ENCODE measurements around the gene NANP. TPM values are rescaled to one million over a fixed set of nuclear protein-coding genes. Genes with fewer than 3 reads are reported as not detected.
"Not testable (repeated sequence)": the region's sequence is repeated elsewhere in the genome, so short reads cannot be mapped to it uniquely, and the experiment has no call there.

The NANP gene
- polyA plus RNA-seq, 3 donors from 2014 or later = 2.4 to 4.9 (median 2.5) TPM

DNA sequence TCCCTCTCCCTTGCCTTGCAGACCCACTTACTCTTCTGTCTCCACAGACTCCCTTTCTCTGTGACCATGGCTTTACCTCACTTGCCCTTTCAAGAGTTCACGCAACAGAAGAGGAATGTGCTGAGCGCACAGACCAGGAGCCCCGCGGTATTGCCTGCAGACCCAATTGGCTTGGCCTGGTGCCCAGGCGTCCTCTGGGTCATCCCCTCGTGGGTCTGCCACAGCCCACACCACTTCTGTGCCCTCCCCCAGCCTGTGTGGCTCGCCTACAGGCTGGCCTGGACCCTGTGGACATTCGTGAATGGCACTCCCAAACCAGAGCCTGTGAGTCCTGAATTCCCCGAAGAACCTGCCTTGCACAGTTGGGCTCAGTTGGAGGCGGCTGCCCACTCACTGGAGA is 23.2 kb downstream of the NANP start:
- no peak for DNase-seq
- no peak overlapping the region for H3K27ac Mint-ChIP-seq
- peaks cover 2 to 7% (median 3%) of the 10 kb centered on the region in 3 donors for H3K27me3 Mint-ChIP-seq (ENCODE audit: low read depth in 3 of 3)
- H3K4me1 Mint-ChIP-seq = no peaks in the 10 kb centered on the region
- H3K9me3 Mint-ChIP-seq = no peaks in the 10 kb centered on the region
- H3K4me3 Mint-ChIP-seq = no peak overlapping the region
- H3K36me3 Mint-ChIP-seq = peaks cover 0 to 3% (median 0%) of the 10 kb centered on the region in 3 donors

GRCh38 chr20:25592135-25592852 is 31.5 kb downstream of the NANP start:
- DNase-seq = no peak
- no peaks in the 10 kb centered on the region for H3K4me1 Mint-ChIP-seq
- H3K9me3 Mint-ChIP-seq = no peaks in the 10 kb centered on the region
- no peaks in the 10 kb centered on the region for H3K36me3 Mint-ChIP-seq
- H3K27ac Mint-ChIP-seq = no peak overlapping the region
- peaks cover 0 to 8% (median 0%) of the 10 kb centered on the region in 3 donors for H3K27me3 Mint-ChIP-seq (ENCODE audit: low read depth in 3 of 3)
- no peak overlapping the region for H3K4me3 Mint-ChIP-seq

DNA sequence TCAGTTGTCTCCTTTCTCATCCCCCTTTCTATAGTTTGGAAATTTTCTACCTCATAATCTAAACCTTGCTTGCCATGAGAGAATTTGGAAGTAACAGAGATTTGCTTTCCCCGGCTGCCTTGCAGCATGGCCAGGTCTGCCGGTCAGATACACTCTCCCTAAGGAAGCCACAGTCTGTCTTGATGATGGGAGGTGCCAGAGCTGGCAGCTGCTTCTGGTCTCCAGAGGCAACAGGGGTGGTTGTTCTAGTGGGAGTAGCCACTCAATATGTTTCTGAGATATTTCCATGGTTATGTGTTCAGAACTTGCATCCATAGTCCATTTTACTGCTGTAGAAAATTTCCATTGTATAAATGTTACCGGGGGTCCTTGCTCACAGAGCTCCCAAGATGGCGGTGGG is 33.0 kb downstream of the NANP start:
- not testable (repeated sequence) for H3K27me3 Mint-ChIP-seq (ENCODE audit: low read depth in 3 of 3); H3K27ac Mint-ChIP-seq; DNase-seq; H3K4me1 Mint-ChIP-seq; H3K4me3 Mint-ChIP-seq; H3K9me3 Mint-ChIP-seq; H3K36me3 Mint-ChIP-seq

DNA sequence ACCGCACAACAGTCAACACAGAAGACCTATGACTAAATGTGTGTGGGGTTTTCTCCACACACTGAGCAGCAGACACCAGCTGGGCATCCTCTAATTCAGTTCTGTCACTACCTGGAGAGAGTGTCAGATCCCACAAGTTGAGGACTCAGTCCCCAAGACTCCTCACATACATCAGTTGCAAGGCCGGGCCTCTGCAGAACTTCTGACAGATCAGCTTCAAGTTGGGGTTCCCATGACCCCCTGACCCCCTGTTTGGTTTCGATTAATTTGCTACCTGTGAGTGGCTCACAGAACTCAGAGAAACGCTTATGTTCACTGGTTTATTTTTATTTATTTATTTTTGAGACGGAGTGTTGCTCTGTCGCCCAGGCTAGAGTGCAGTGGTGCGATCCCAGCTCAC is 35.3 kb downstream of the NANP start:
- no peak overlapping the region for H3K4me3 Mint-ChIP-seq
- peaks cover 7 to 8% of the 10 kb centered on the region in 2 donors for H3K4me1 Mint-ChIP-seq
- no peaks in the 10 kb centered on the region for H3K9me3 Mint-ChIP-seq
- peaks cover 4 to 9% (median 7%) of the 10 kb centered on the region in 3 donors for H3K27me3 Mint-ChIP-seq (ENCODE audit: low read depth in 3 of 3)
- DNase-seq = no peak
- H3K27ac Mint-ChIP-seq = peak overlapping the region in 1 of 6 donors; percentile 36
- H3K36me3 Mint-ChIP-seq = no peaks in the 10 kb centered on the region

GRCh38 chr20:25587536-25587935 is 36.3 kb downstream of the NANP start:
- Mint-ChIP-seq H3K9me3 (no peaks in the 10 kb centered on the region), H3K27me3 (ENCODE audit: low read depth in 3 of 3) (peaks cover 7 to 18% (median 10%) of the 10 kb centered on the region in 3 donors), H3K4me3 (peak overlapping the region in 1 of 5 donors; percentile 40), H3K36me3 (no peaks in the 10 kb centered on the region), H3K4me1 (peaks cover 7 to 10% of the 10 kb centered on the region in 2 donors), H3K27ac (peak overlapping the region in 1 of 6 donors; percentile 52)
- DNase-seq = no peak

GRCh38 chr20:25586877-25587276 is 36.9 kb downstream of the NANP start:
- no peak for DNase-seq
- Mint-ChIP-seq H3K36me3 (no peaks in the 10 kb centered on the region), H3K27me3 (ENCODE audit: low read depth in 3 of 3) (peaks cover 7 to 23% (median 11%) of the 10 kb centered on the region in 3 donors), H3K4me1 (peaks cover 7 to 10% of the 10 kb centered on the region in 2 donors), H3K9me3 (no peaks in the 10 kb centered on the region), H3K27ac (no peak overlapping the region), H3K4me3 (no peak overlapping the region)

- peak; percentile 36 to 42 (median 41) for DNase-seq
- peaks cover 7 to 27% (median 11%) of the 10 kb centered on the region in 3 donors for H3K27me3 Mint-ChIP-seq (ENCODE audit: low read depth in 3 of 3)
- H3K27ac Mint-ChIP-seq = peak within 1 kb of the TSS in 3 of 6 donors; percentile 10 to 35 (median 17)
- peaks cover 7 to 10% of the 10 kb centered on the region in 2 donors for H3K4me1 Mint-ChIP-seq
- H3K36me3 Mint-ChIP-seq = no peaks in the 10 kb centered on the region
- H3K9me3 Mint-ChIP-seq = no peaks in the 10 kb centered on the region
- H3K4me3 Mint-ChIP-seq = peak within 1 kb of the TSS; percentile 65 to 81 (median 77)
Measured at GRCh38 chr20:25584905-25585704, 38.7 kb downstream of the NANP start, which contains the start of gene NINL. NINL (minus strand) TSS chr20:25585531; CDS start chr20:25526587, 58,944 bp downstream.

DNA sequence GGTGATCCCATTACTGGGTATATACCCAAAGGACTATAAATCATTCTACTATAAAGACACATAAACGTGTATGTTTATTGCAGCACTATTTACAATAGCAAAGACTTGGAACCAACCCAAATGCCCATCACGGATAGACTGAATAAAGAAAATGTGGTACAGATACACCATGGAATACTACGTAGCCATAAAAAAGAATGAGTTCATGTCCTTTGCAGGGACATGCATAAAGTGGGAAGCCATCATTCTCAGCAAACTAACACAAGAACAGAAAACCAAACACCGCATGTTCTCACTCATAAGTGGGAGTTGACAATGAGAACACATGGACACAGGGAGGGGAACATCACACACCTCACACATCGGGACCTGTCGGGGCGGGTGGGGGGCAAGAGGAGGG is 40.2 kb downstream of the NANP start:
- not testable (repeated sequence) for H3K9me3 Mint-ChIP-seq, H3K4me1 Mint-ChIP-seq, H3K27ac Mint-ChIP-seq, DNase-seq, H3K36me3 Mint-ChIP-seq
- H3K27me3 Mint-ChIP-seq (ENCODE audit: low read depth in 3 of 3) = peaks cover 7 to 27% (median 8%) of the 10 kb centered on the region in 3 donors
- H3K4me3 Mint-ChIP-seq = peak overlapping the region; percentile 48 to 77 (median 69)

DNA sequence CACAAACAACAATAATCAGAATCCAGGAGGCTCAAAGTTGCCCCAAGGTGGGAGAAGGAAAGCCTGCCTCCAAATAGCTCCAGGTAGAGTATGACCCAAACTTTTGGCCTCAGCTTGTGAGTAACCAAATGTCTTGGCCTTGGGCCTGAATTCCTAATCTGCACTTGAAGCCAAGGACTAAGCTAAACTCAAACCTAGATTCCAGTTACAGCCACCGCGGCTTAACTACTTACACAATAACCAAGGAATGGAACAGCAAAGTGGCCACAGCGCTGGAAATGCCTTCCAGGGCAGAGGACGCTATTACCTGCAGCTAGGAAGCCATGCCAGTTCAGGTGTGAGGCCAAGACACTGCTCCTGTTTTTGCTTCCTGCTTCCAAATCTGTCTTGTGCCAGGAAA is 43.1 kb downstream of the NANP start:
- H3K36me3 Mint-ChIP-seq = peaks cover 0 to 7% (median 0%) of the 10 kb centered on the region in 3 donors
- no peak overlapping the region for H3K27ac Mint-ChIP-seq
- DNase-seq = no peak
- no peak overlapping the region for H3K4me3 Mint-ChIP-seq
- no peaks in the 10 kb centered on the region for H3K9me3 Mint-ChIP-seq
- peaks cover 7 to 27% (median 8%) of the 10 kb centered on the region in 3 donors for H3K27me3 Mint-ChIP-seq (ENCODE audit: low read depth in 3 of 3)
- H3K4me1 Mint-ChIP-seq = peaks cover 7 to 10% of the 10 kb centered on the region in 2 donors

DNA sequence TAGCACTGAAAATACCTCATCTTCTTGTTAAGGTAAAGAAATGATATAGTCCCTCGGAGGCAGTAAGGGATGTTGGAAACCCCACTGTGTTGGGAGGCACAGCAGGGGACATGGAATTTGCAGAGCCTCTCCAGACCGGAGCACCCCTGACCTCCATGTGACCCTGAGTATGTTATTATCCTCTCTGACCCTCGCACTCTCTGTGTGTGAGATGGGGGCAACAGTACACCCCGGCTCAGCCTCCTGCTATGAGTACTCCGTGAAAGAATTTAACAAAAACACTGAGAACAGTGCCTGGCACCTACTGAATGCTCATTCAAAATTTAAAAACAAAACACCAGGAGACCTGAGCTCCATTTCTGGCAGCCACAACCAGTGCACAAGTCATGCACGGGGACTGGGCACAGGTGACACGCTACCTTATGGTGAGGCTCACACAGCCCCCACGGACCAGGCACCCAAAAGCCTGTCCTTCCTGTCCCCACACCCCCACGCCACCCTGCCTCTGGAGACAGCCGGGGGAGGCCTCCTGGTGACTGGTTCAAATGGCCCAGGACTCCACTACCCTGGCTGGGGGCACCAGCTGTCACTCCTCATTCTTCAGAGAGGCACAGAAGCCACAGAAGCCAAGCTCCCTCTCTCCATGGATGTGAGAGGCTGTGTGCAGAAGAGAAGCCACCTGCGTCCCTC is 44.6 kb downstream of the NANP start:
- no peak for DNase-seq

DNA sequence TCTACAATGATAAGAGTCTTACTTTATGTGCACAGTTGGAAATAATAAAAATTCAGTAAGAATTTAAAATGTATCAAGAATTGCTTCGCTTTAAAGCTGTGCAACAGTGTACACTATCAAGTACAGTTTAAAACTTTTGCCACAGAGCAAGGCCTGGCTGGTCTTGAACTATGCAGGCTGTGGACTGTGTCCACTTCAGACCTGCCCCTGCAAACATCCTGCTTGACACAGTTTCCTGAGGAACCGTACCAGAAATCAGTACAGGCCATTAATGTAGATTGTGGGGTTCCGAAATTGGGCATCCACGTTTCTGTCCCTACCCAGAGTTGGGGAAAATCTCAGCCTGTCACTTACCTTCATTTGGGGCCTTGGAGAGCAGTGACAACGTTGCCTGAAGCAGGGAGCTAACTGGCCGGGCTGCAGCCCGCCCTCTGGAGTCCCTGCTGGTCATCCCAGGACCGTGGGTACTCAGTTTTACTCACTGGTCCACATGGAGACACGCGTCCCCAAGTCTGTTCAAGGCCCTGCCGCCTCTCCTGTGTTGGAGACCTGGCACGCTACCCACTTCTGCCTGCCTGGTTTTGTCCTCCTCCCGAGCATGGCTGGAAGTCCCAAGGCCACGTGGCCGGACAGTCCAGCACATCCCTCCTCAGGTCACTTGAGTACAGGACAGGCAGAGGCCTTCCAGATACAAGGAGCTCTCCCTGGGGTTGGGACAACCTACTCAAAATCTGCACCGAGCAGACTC is 46.9 kb downstream of the NANP start:
- Mint-ChIP-seq H3K4me1 (peaks cover 0 to 4% of the 10 kb centered on the region in 2 donors), H3K36me3 (peaks cover 0 to 12% (median 0%) of the 10 kb centered on the region in 3 donors), H3K4me3 (no peak overlapping the region), H3K9me3 (no peaks in the 10 kb centered on the region), H3K27me3 (ENCODE audit: low read depth in 3 of 3) (peaks cover 0 to 7% (median 0%) of the 10 kb centered on the region in 3 donors), H3K27ac (no peak overlapping the region)
- no peak for DNase-seq

More for the DNA sequence above, 44.6 kb downstream of the NANP start:
- no peak overlapping the region for H3K4me3 Mint-ChIP-seq
- no peak overlapping the region for H3K27ac Mint-ChIP-seq
- peaks cover 0 to 8% (median 0%) of the 10 kb centered on the region in 3 donors for H3K36me3 Mint-ChIP-seq
- peaks cover under 1 to 7% of the 10 kb centered on the region in 2 donors for H3K4me1 Mint-ChIP-seq
- H3K9me3 Mint-ChIP-seq = no peaks in the 10 kb centered on the region
- peaks cover 4 to 21% (median 5%) of the 10 kb centered on the region in 3 donors for H3K27me3 Mint-ChIP-seq (ENCODE audit: low read depth in 3 of 3)

- Mint-ChIP-seq H3K9me3 (no peaks in the 10 kb centered on the region), H3K27ac (peak overlapping the region in 1 of 6 donors; percentile 7), H3K36me3 (peaks cover 0 to 20% (median 0%) of the 10 kb centered on the region in 3 donors), H3K4me3 (no peak overlapping the region), H3K27me3 (ENCODE audit: low read depth in 3 of 3) (peaks cover 0 to 3% (median 0%) of the 10 kb centered on the region in 3 donors), H3K4me1 (peaks cover 0 to 4% of the 10 kb centered on the region in 2 donors)
- no peak for DNase-seq
Measured at GRCh38 chr20:25574411-25574810, 49.4 kb downstream of the NANP start.

All from immature natural killer cell (primary cell).